Panc1 (cell line): Measurements from ENCODE around the gene PHC2. TPM values are rescaled to one million over a fixed set of nuclear protein-coding genes. Genes with fewer than 3 reads are reported as not detected.

Experiments used
- ATAC-seq: fragments of 200-7000 bp; cut with Tn5 transposase; 2 replicates; pipeline ENCODE4 v1.9.1; 2020; ENCODE audit warnings: mild to moderate bottlenecking, moderate library complexity
- BruUV-seq: library from RNA; stranded (reverse); fragments of 400-500 nt; replicated peaks from 2 replicates; lab custom pipeline; 2021; lab: Mats Ljungman, UMichigan
- CTCF ChIA-PET: fragments of 300-600 bp; sonication (Branson Sonifier 250); formaldehyde crosslinking; loops from one replicate; lab custom pipeline; 2022; ENCODE audit warnings: antibody characterized with exemption; lab: Charles Lee
- POLR2A ChIA-PET: fragments of 300-600 bp; sonication (Branson Sonifier 250); formaldehyde crosslinking; loops from one replicate; lab custom pipeline; 2022; ENCODE audit warnings: antibody characterized with exemption; lab: Charles Lee
- DNase-seq: peaks from one replicate; pipeline ENCODE4 v3.0.0-alpha.2; 2010; ENCODE audit warnings: low read depth, low spot score
- H3K27ac ChIP-seq: 2 replicates; pipeline ENCODE4 v1.5.1; 2011; ENCODE audit warnings: mild to moderate bottlenecking, low read length, inconsistent platforms
- H3K27me3 ChIP-seq: fragments of 200-500 bp; sonication (Bioruptor generic); 2 replicates; pipeline ENCODE4 v1.6.0; 2014; ENCODE audit warnings: low read length, inconsistent platforms; ENCODE audit not compliant: control insufficient read depth, insufficient read depth
- H3K36me3 ChIP-seq: fragments of 200-500 bp; sonication (Bioruptor generic); 2 replicates; pipeline ENCODE4 v1.5.1; 2014; ENCODE audit warnings: inconsistent platforms, mild to moderate bottlenecking, low read length, moderate library complexity; ENCODE audit not compliant: control insufficient read depth, insufficient read depth
- H3K4me1 ChIP-seq: 2 replicates; pipeline ENCODE4 v1.5.1; 2011; ENCODE audit warnings: inconsistent platforms, mild to moderate bottlenecking, low read length, moderate library complexity; ENCODE audit not compliant: control insufficient read depth, insufficient read depth
- H3K4me3 ChIP-seq, 2 experiments: 2 replicates each; pipeline ENCODE4 v1.5.1; 2011 to 2012; ENCODE audit warnings: low read depth in 2 of 2, low read length in 2 of 2, mild to moderate bottlenecking in 2 of 2, inconsistent platforms in 1 of 2, moderate library complexity in 1 of 2
- H3K9me3 ChIP-seq: fragments of 200-500 bp; sonication (Bioruptor generic); 2 replicates; pipeline ENCODE4 v1.5.1; 2014; ENCODE audit warnings: low read depth, mild to moderate bottlenecking, inconsistent platforms, low read length, moderate library complexity; ENCODE audit not compliant: control insufficient read depth, insufficient read depth
- POLR2AphosphoS5 ChIP-seq: IDR thresholded peaks from 2 replicates; pipeline ENCODE4 v1.6.1; 2012; ENCODE audit warnings: mild to moderate bottlenecking, low read depth, low read length, moderate library complexity
- REST ChIP-seq, 2 experiments: IDR thresholded peaks; 2 replicates each; pipeline ENCODE4 v1.6.1; 2011 to 2012; ENCODE audit warnings: low read depth in 2 of 2, control low read depth in 1 of 2, low read length in 1 of 2, mild to moderate bottlenecking in 1 of 2, moderate library complexity in 1 of 2; ENCODE audit not compliant: insufficient read depth in 1 of 2
- SIN3A ChIP-seq: IDR thresholded peaks from 2 replicates; pipeline ENCODE4 v1.6.1; 2012; ENCODE audit warnings: low read depth, mild to moderate bottlenecking, low read length, moderate library complexity, borderline replicate concordance; ENCODE audit not compliant: insufficient read depth
- TCF7L2 ChIP-seq: IDR thresholded peaks from 2 replicates; pipeline ENCODE4 v1.6.1; 2011; ENCODE audit warnings: mild to moderate bottlenecking, low read depth, low read length, inconsistent platforms
- in situ Hi-C: cut with HindIII; loops from 2 replicates; pipeline ENCODE4 v1.10.0; 2016; ENCODE audit warnings: low sequenced_read_pairs, low pct_unique_long_range_greater_than_20kb
- intact Hi-C: fragments of 100-400 bp; cut with micrococcal nuclease; formaldehyde crosslinking; loops from one replicate; pipeline ENCODE4 v1.10.0; 2022; ENCODE audit not compliant: unreplicated experiment
- total RNA-seq: library from RNA; stranded (reverse); gene quantifications from one replicate; pipeline ENCODE4 v1.2.1, GENCODE V29; 2021; ENCODE audit not compliant: unreplicated experiment
- TF ChIP-seq, protein P1 (sequence below): fragments of 450-650 bp; IDR thresholded peaks from 2 replicates; pipeline ENCODE4 v1.5.1; 2017; ENCODE audit warnings: mild to moderate bottlenecking

Gene PHC2
- total RNA-seq, 1 experiment from 2014 or later, result 122 TPM

- CTCF ChIA-PET, result interaction anchor here (0.6 kb wide), 1 partner anchor 77 kb away, joined by 3 read pairs; no protein-coding TSS in a partner anchor
- BruUV-seq, result no TSS peak
Observed at GRCh38 chr1:33302325-33302724, 128.6 kb downstream of the PHC2 start.

GRCh38 chr1:33301273-33301984, 129.5 kb downstream of the PHC2 start:
- in situ Hi-C loops (no loop called here), intact Hi-C loops (no loop called here)
- Histone ChIP-seq H3K27me3 (no peaks in the 10 kb centered on the region), H3K4me1 (no peaks in the 10 kb centered on the region), H3K36me3 (no peaks in the 10 kb centered on the region), H3K9me3 (no peaks in the 10 kb centered on the region), H3K4me3 (no peak overlapping the region), H3K27ac (no peak overlapping the region)
- ChIA-PET POLR2A (no interaction called here), CTCF (interaction anchor here (0.6 kb wide), 1 partner anchor 83 kb away, joined by 3 read pairs; no protein-coding TSS in a partner anchor)
- DNase-seq, result no peak
- no TSS peak for BruUV-seq
- no peak for ATAC-seq
- no peak for TF ChIP-seq POLR2AphosphoS5

More at GRCh38 chr1:33302325-33302724, 128.6 kb downstream of the PHC2 start:
- in situ Hi-C loops (no loop called here), intact Hi-C loops (no loop called here)
- no peaks in the 10 kb centered on the region for H3K36me3 ChIP-seq
- POLR2A ChIA-PET, result no interaction called here
- no peak overlapping the region for H3K27ac ChIP-seq
- TF ChIP-seq TCF7L2 (no peak), POLR2AphosphoS5 (no peak), REST (IDR thresholded peaks at IDR 0.05; ENCODE audit: insufficient read depth in 1 of 2, low read depth in 2 of 2, low read length in 1 of 2) (no peak)
- H3K4me1 ChIP-seq, result no peaks in the 10 kb centered on the region
- H3K27me3 ChIP-seq, result no peaks in the 10 kb centered on the region
- ATAC-seq (no peak), DNase-seq (no peak)
- H3K9me3 ChIP-seq, result no peaks in the 10 kb centered on the region
- H3K4me3 ChIP-seq, result no peak overlapping the region

GRCh38 chr1:33300673-33301072, 130.2 kb downstream of the PHC2 start:
- ChIA-PET CTCF (interaction anchor here (0.6 kb wide), 1 partner anchor 82 kb away, joined by 3 read pairs; no protein-coding TSS in a partner anchor), POLR2A (no interaction called here)
- H3K36me3 ChIP-seq, result no peaks in the 10 kb centered on the region
- intact Hi-C loops, result no loop called here
- BruUV-seq, result no TSS peak
- in situ Hi-C loops, result no loop called here
- H3K27ac ChIP-seq, result no peak overlapping the region
- ATAC-seq (no peak), DNase-seq (no peak)
- 0 out of 2 replicates have a peak, but pooled peaks cover 3% of the 10 kb centered on the region for H3K4me1 ChIP-seq
- H3K27me3 ChIP-seq, result no peaks in the 10 kb centered on the region
- TF ChIP-seq SIN3A (no peak), TCF7L2 (no peak), REST (IDR thresholded peaks at IDR 0.05; ENCODE audit: insufficient read depth in 1 of 2, low read depth in 2 of 2, low read length in 1 of 2) (no peak), POLR2AphosphoS5 (no peak)
- TF ChIP-seq, protein P1, sequence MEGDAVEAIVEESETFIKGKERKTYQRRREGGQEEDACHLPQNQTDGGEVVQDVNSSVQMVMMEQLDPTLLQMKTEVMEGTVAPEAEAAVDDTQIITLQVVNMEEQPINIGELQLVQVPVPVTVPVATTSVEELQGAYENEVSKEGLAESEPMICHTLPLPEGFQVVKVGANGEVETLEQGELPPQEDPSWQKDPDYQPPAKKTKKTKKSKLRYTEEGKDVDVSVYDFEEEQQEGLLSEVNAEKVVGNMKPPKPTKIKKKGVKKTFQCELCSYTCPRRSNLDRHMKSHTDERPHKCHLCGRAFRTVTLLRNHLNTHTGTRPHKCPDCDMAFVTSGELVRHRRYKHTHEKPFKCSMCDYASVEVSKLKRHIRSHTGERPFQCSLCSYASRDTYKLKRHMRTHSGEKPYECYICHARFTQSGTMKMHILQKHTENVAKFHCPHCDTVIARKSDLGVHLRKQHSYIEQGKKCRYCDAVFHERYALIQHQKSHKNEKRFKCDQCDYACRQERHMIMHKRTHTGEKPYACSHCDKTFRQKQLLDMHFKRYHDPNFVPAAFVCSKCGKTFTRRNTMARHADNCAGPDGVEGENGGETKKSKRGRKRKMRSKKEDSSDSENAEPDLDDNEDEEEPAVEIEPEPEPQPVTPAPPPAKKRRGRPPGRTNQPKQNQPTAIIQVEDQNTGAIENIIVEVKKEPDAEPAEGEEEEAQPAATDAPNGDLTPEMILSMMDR, result no peak
- no peak overlapping the region for H3K4me3 ChIP-seq
- H3K9me3 ChIP-seq, result no peaks in the 10 kb centered on the region
